ENCODE measurements around the gene SLC12A7.

DNA sequence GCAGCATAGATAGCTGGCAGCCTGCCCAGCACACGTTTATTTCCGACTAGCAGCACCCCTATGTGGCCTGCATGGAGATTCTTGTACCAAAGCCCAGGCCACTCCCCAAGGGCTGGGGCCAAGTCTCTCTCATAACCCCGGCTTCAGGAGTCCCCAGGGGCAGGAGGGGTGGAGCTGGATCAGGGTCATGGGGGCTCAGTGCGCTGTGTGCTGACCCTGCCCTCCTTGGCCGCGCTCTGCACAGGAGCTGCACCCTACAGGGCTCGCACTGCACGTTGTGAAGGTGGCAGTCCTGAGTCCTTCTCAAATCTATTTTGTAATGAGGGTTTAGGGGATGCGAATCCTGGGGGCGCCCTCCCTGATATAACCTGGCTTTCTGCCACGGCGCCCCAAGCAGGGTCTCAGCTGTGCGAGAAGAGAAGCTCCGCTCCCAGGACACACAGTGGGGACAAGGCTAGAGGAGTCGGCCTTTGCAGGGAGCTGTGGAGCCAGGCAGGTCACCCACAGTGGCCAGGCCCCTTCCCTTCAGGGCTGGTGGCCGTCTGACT, 74.7 kb downstream of the SLC12A7 start:
- TF ChIP-seq, protein P1, sequence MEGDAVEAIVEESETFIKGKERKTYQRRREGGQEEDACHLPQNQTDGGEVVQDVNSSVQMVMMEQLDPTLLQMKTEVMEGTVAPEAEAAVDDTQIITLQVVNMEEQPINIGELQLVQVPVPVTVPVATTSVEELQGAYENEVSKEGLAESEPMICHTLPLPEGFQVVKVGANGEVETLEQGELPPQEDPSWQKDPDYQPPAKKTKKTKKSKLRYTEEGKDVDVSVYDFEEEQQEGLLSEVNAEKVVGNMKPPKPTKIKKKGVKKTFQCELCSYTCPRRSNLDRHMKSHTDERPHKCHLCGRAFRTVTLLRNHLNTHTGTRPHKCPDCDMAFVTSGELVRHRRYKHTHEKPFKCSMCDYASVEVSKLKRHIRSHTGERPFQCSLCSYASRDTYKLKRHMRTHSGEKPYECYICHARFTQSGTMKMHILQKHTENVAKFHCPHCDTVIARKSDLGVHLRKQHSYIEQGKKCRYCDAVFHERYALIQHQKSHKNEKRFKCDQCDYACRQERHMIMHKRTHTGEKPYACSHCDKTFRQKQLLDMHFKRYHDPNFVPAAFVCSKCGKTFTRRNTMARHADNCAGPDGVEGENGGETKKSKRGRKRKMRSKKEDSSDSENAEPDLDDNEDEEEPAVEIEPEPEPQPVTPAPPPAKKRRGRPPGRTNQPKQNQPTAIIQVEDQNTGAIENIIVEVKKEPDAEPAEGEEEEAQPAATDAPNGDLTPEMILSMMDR (optimal IDR thresholded peaks at IDR 0.05 in 1 of 3, IDR thresholded peaks at IDR 0.05 in 1 of 3, conservative IDR thresholded peaks at IDR 0.05 in 1 of 3; ENCODE audit: extremely low read depth in 1 of 3, insufficient read depth in 2 of 3, low read length in 3 of 3), result no peak
- TF ChIP-seq EZH2 (IDR thresholded peaks at IDR 0.05; ENCODE audit: low read length), result no peak

Data from keratinocyte (primary cell).